SK-N-SH treated with all-trans-retinoic acid at 6 μM for 48 hours (cell line): ENCODE results near the gene CREB3.

Experiments used
- ATAC-seq: fragments of 200-7000 bp; cut with Tn5 transposase; 3 replicates; pipeline ENCODE4 v1.9.1; 2020; ENCODE audit warnings: mild to moderate bottlenecking, moderate library complexity
- ARNTL ChIP-seq: fragments of 450-650 bp; formaldehyde crosslinking; IDR thresholded peaks from 2 replicates; pipeline ENCODE4 v1.5.0; 2020; ENCODE audit warnings: low read depth, mild to moderate bottlenecking, moderate library complexity, borderline replicate concordance
- CREB5 ChIP-seq: fragments of 250-450 bp; sonication (Bioruptor Pico); IDR thresholded peaks from 2 replicates; pipeline ENCODE4 v1.5.1; 2020; ENCODE audit warnings: low read depth, mild to moderate bottlenecking, moderate library complexity
- CSDC2 ChIP-seq: fragments of 250-450 bp; sonication (Bioruptor Pico); IDR thresholded peaks from 2 replicates; pipeline ENCODE4 v1.5.0; 2020; ENCODE audit warnings: mild to moderate bottlenecking, moderate library complexity
- CSRNP3 ChIP-seq: fragments of 250-450 bp; sonication (Bioruptor Pico); IDR thresholded peaks from 2 replicates; pipeline ENCODE4 v1.5.1; 2021; ENCODE audit warnings: mild to moderate bottlenecking, moderate library complexity
- ESRRG ChIP-seq: fragments of 250-450 bp; sonication (Bioruptor Pico); IDR thresholded peaks from 2 replicates; pipeline ENCODE4 v1.6.1; 2021; ENCODE audit warnings: mild to moderate bottlenecking
- GLIS3 ChIP-seq: fragments of 250-450 bp; sonication (Bioruptor Pico); IDR thresholded peaks from 2 replicates; pipeline ENCODE4 v1.5.0; 2020; ENCODE audit warnings: mild to moderate bottlenecking, moderate library complexity
- ISL1 ChIP-seq: fragments of 250-450 bp; sonication (Bioruptor Pico); IDR thresholded peaks from 2 replicates; pipeline ENCODE4 v2.1.2; 2022; ENCODE audit warnings: mild to moderate bottlenecking, moderate library complexity
- OSR1 ChIP-seq: fragments of 250-450 bp; sonication (Bioruptor Pico); IDR thresholded peaks from 2 replicates; pipeline ENCODE4 v1.8.0; 2022; ENCODE audit warnings: moderate library complexity, mild to moderate bottlenecking, inconsistent platforms
- PATZ1 ChIP-seq: fragments of 250-450 bp; sonication (Bioruptor Pico); IDR thresholded peaks from 2 replicates; pipeline ENCODE4 v1.8.0; 2020; ENCODE audit warnings: mild to moderate bottlenecking, moderate library complexity, borderline replicate concordance
- PPARA ChIP-seq: fragments of 250-450 bp; sonication (Bioruptor Pico); IDR thresholded peaks from 2 replicates; pipeline ENCODE4 v1.5.0; 2020; ENCODE audit warnings: mild to moderate bottlenecking, borderline replicate concordance
- RARB ChIP-seq: fragments of 250-450 bp; sonication (Bioruptor Pico); IDR thresholded peaks from 2 replicates; pipeline ENCODE4 v1.8.0; 2021; ENCODE audit warnings: mild to moderate bottlenecking, moderate library complexity
- SNAI2 ChIP-seq: fragments of 250-450 bp; sonication (Bioruptor Pico); IDR thresholded peaks from 2 replicates; pipeline ENCODE4 v1.5.0; 2020; ENCODE audit warnings: mild to moderate bottlenecking, moderate library complexity
- TCF4 ChIP-seq: fragments of 250-450 bp; sonication (Bioruptor Pico); IDR thresholded peaks from 2 replicates; pipeline ENCODE4 v1.8.0; 2021; ENCODE audit warnings: mild to moderate bottlenecking, moderate library complexity, borderline replicate concordance
- TOX ChIP-seq: fragments of 250-450 bp; sonication (Bioruptor Pico); IDR thresholded peaks from 2 replicates; pipeline ENCODE4 v1.8.0; 2021; ENCODE audit warnings: mild to moderate bottlenecking, moderate library complexity, borderline replicate concordance
- ZC3H10 ChIP-seq: fragments of 250-450 bp; sonication (Bioruptor Pico); IDR thresholded peaks from 2 replicates; pipeline ENCODE4 v1.5.1; 2021; ENCODE audit warnings: mild to moderate bottlenecking, moderate library complexity
- ZFP3 ChIP-seq: fragments of 250-450 bp; sonication (Bioruptor Pico); IDR thresholded peaks from 2 replicates; pipeline ENCODE4 v1.5.0; 2020; ENCODE audit warnings: mild to moderate bottlenecking, moderate library complexity
- ZFP30 ChIP-seq: fragments of 450-650 bp; formaldehyde crosslinking; IDR thresholded peaks from 2 replicates; pipeline ENCODE4 v1.5.0; 2022; ENCODE audit warnings: mild to moderate bottlenecking, moderate library complexity
- ZNF565 ChIP-seq: fragments of 450-650 bp; formaldehyde crosslinking; conservative IDR thresholded peaks from 2 replicates; pipeline ENCODE4 v1.5.0; 2020; ENCODE audit warnings: low read depth, mild to moderate bottlenecking, moderate library complexity
- ZNF70 ChIP-seq: fragments of 450-650 bp; formaldehyde crosslinking; IDR thresholded peaks from 2 replicates; pipeline ENCODE4 v1.5.0; 2020; ENCODE audit warnings: mild to moderate bottlenecking, moderate library complexity
- ZNF8 ChIP-seq: fragments of 450-650 bp; formaldehyde crosslinking; IDR thresholded peaks from 2 replicates; pipeline ENCODE4 v1.5.0; 2020; ENCODE audit warnings: mild to moderate bottlenecking, moderate library complexity

Gene CREB3

GRCh38 chr9:35757226-35757891, 24.9 kb downstream of the CREB3 start:
- TF ChIP-seq ZFP30 (CRISPR knock-in tag) (no peak), OSR1 (CRISPR knock-in tag) (no peak)

GRCh38 chr9:35757892-35758275, 25.4 kb downstream of the CREB3 start:
- TF ChIP-seq ZFP3 (no peak), ZFP30 (CRISPR knock-in tag) (peak; percentile 59; the same call in 1 of the 2 replicates), ESRRG (CRISPR knock-in tag) (no peak), ZNF70 (CRISPR knock-in tag) (no peak), CSDC2 (CRISPR knock-in tag) (no peak)
- no peak for ATAC-seq

More at GRCh38 chr9:35757226-35757891, 24.9 kb downstream of the CREB3 start:
- peak; percentile 79 for ATAC-seq

GRCh38 chr9:35758475-35759050, 26.1 kb downstream of the CREB3 start:
- TF ChIP-seq OSR1 (CRISPR knock-in tag) = no peak
- TF ChIP-seq ISL1 (CRISPR knock-in tag) = no peak
- no peak for TF ChIP-seq RARB (CRISPR knock-in tag)
- TF ChIP-seq TCF4 (CRISPR knock-in tag) = no peak
- TF ChIP-seq CSRNP3 (CRISPR knock-in tag) = no peak
- no peak for TF ChIP-seq CSDC2 (CRISPR knock-in tag)
- TF ChIP-seq ZFP3 = no peak
- TF ChIP-seq PPARA (CRISPR knock-in tag) = no peak
- no peak for TF ChIP-seq ESRRG (CRISPR knock-in tag)
- no peak for TF ChIP-seq TOX (CRISPR knock-in tag)
- TF ChIP-seq GLIS3 (CRISPR knock-in tag) = no peak
- no peak for ATAC-seq

GRCh38 chr9:35759795-35760194, 27.3 kb downstream of the CREB3 start:
- TF ChIP-seq OSR1 (CRISPR knock-in tag) (no peak), TOX (CRISPR knock-in tag) (no peak), ZC3H10 (CRISPR knock-in tag) (no peak), ISL1 (CRISPR knock-in tag) (no peak), ZNF8 (no peak), RARB (CRISPR knock-in tag) (no peak), CSDC2 (CRISPR knock-in tag) (no peak), TCF4 (CRISPR knock-in tag) (no peak), ZNF565 (CRISPR knock-in tag) (no peak)
- no peak for ATAC-seq

GRCh38 chr9:35760651-35761050, 28.2 kb downstream of the CREB3 start:
- no peak for ATAC-seq

GRCh38 chr9:35763181-35763580, 30.7 kb downstream of the CREB3 start:
- no peak for TF ChIP-seq ZFP30 (CRISPR knock-in tag)
- TF ChIP-seq ZNF70 (CRISPR knock-in tag) = no peak
- no peak for TF ChIP-seq ZC3H10 (CRISPR knock-in tag)
- no peak for TF ChIP-seq ZNF8
- TF ChIP-seq SNAI2 (CRISPR knock-in tag) = no peak
- no peak for TF ChIP-seq ESRRG (CRISPR knock-in tag)
- TF ChIP-seq RARB (CRISPR knock-in tag) = no peak
- TF ChIP-seq CREB5 (CRISPR knock-in tag) = no peak
- TF ChIP-seq ZNF565 (CRISPR knock-in tag) = no peak
- no peak for TF ChIP-seq ISL1 (CRISPR knock-in tag)
- TF ChIP-seq ZFP3 = no peak
- TF ChIP-seq, all 23 proteins: peak for 0
- no peak for ATAC-seq

More at GRCh38 chr9:35760651-35761050, 28.2 kb downstream of the CREB3 start:
- no peak for TF ChIP-seq PATZ1 (CRISPR knock-in tag)
- TF ChIP-seq ARNTL (CRISPR knock-in tag) = no peak
- no peak for TF ChIP-seq ZNF70 (CRISPR knock-in tag)
- TF ChIP-seq OSR1 (CRISPR knock-in tag) = no peak
- TF ChIP-seq TCF4 (CRISPR knock-in tag) = no peak
- TF ChIP-seq ZC3H10 (CRISPR knock-in tag) = no peak
- no peak for TF ChIP-seq RARB (CRISPR knock-in tag)
- no peak for TF ChIP-seq ZFP30 (CRISPR knock-in tag)
- no peak for TF ChIP-seq ZFP3
- no peak for TF ChIP-seq GLIS3 (CRISPR knock-in tag)
- TF ChIP-seq ISL1 (CRISPR knock-in tag) = no peak
- no peak for TF ChIP-seq ESRRG (CRISPR knock-in tag)
- no peak for TF ChIP-seq ZNF565 (CRISPR knock-in tag)
